A549 (cell line): ENCODE data around the gene GATA5.

Source experiments
- CBX8 ChIP-seq: fragments of 200-600 bp; sonication (generic); IDR thresholded peaks from 2 replicates; pipeline ENCODE4 v1.6.1; 2016
- CHD4 ChIP-seq: fragments of 200-600 bp; sonication (generic); IDR thresholded peaks from 2 replicates; pipeline ENCODE4 v1.6.1; 2016; ENCODE audit warnings: antibody characterized with exemption, mild to moderate bottlenecking, borderline replicate concordance
- CTCF ChIP-seq: fragments of >200 bp; sonication (Bioruptor Twin); formaldehyde crosslinking; IDR thresholded peaks from 3 replicates; pipeline ENCODE4 v1.5.1; 2016
- E2F6 ChIP-seq: IDR thresholded peaks from 2 replicates; pipeline ENCODE4 v1.6.1; 2012; ENCODE audit warnings: low read depth, borderline replicate concordance
- EP300 ChIP-seq, 2 experiments: fragments of >200 bp; sonication (Bioruptor Twin); formaldehyde crosslinking; IDR thresholded peaks; 2 replicates in 1 of 2; 3 replicates in 1 of 2; pipeline ENCODE4 v1.6.1; 2016 to 2017
- ESRRA ChIP-seq: fragments of 150-350 bp; IDR thresholded peaks from 2 replicates; pipeline ENCODE4 v1.6.1; 2014; ENCODE audit warnings: mild to moderate bottlenecking, low read length, borderline replicate concordance
- FOSL2 ChIP-seq, 2 experiments: fragments of 450-650 bp in 1 of 2; fragments of >200 bp in 1 of 2; sonication (Bioruptor Twin) in 1 of 2; formaldehyde crosslinking; IDR thresholded peaks; 2 replicates each; pipeline versions ENCODE4 v1.5.0 to v1.6.1; 2016 to 2020; ENCODE audit warnings: mild to moderate bottlenecking in 1 of 2, moderate library complexity in 1 of 2
- HDAC2 ChIP-seq: fragments of 200-600 bp; sonication (generic); IDR thresholded peaks from 2 replicates; pipeline ENCODE4 v1.6.1; 2016
- KDM1A ChIP-seq: fragments of 200-600 bp; sonication (generic); IDR thresholded peaks from 2 replicates; pipeline ENCODE4 v1.6.1; 2016; ENCODE audit warnings: low read depth, mild to moderate bottlenecking
- MAFK ChIP-seq: fragments of 450-650 bp; IDR thresholded peaks from 2 replicates; pipeline ENCODE4 v1.6.1; 2014; ENCODE audit not compliant: partially characterized antibody
- MYC ChIP-seq: IDR thresholded peaks from 2 replicates; pipeline ENCODE4 v1.6.1; 2012; ENCODE audit warnings: mild to moderate bottlenecking, inconsistent platforms, low read length, improper control_type of control experiment, borderline replicate concordance
- POLR2A ChIP-seq: IDR thresholded peaks from 2 replicates; pipeline ENCODE4 v1.6.1; 2012; ENCODE audit warnings: mild to moderate bottlenecking, low read length
- POLR2AphosphoS2 ChIP-seq: conservative IDR thresholded peaks from 2 replicates; pipeline ENCODE4 v1.6.1; 2012; ENCODE audit warnings: low read length, improper control_type of control experiment, inconsistent platforms
- RFX5 ChIP-seq: fragments of 450-650 bp; IDR thresholded peaks from 2 replicates; pipeline ENCODE4 v1.7.1; 2014; ENCODE audit warnings: antibody characterized with exemption, mild to moderate bottlenecking, moderate library complexity

- TF ChIP-seq POLR2AphosphoS2, result no peak
- TF ChIP-seq CHD4, result no peak
- TF ChIP-seq FOSL2 (IDR thresholded peaks at IDR 0.05), result no peak
- no peak for TF ChIP-seq FOSL2 (CRISPR knock-in tag; IDR thresholded peaks at IDR 0.05)
- TF ChIP-seq EP300 (IDR thresholded peaks at IDR 0.05), result no peak
- TF ChIP-seq CTCF, result no peak
- no peak for TF ChIP-seq KDM1A
- no peak for TF ChIP-seq POLR2A
- no peak for TF ChIP-seq CBX8
- no peak for TF ChIP-seq MYC
- TF ChIP-seq RFX5, result no peak
- no peak for TF ChIP-seq E2F6
- no peak for TF ChIP-seq HDAC2
- TF ChIP-seq MAFK, result no peak
- no peak for TF ChIP-seq ESRRA
These were observed 16.3 kb downstream of the GATA5 start for GRCh38 chr20:62459488-62459887.
